ENCODE measurements around the gene ARNT2. TPM values are rescaled to one million over a fixed set of nuclear protein-coding genes. Genes with fewer than 3 reads are reported as not detected.

The ARNT2 gene
- total and polyA plus RNA-seq, 2 experiments from 2014 or later = 4.6 to 11.6 TPM

DNA sequence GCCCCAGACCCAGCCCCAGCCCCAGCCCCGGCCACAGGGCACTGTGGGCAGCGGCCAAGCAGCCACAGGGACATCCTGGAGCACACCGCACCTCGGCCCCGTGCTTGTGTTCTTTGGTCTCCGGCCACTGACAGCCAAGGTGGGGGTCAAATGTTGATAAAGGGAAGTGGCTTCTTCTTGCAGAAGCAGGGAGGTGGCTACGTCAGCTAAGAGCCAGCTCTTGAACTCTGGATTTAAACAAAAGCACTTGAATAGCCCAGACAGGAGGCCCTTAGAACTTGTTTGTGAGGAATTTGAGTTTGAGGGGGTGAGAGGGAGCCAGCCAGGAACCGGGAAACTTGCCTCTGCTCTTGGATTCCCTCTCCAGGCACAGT lies 155.1 kb downstream of the ARNT2 start:
- H3K27ac Mint-ChIP-seq = no peak overlapping the region
- Histone ChIP-seq H3K4me3 (no peak overlapping the region), H3K27ac (ENCODE audit: low read depth) (no peak overlapping the region), H3K9me2 (ENCODE audit: insufficient read depth) (no peaks in the 10 kb centered on the region), H3K36me3 (ENCODE audit: insufficient read depth) (no peaks in the 10 kb centered on the region), H3F3A (replicated peaks; ENCODE audit: low read depth) (no peaks in the 10 kb centered on the region), H3K4me1 (ENCODE audit: insufficient read depth) (no peaks in the 10 kb centered on the region), H3K79me2 (replicated peaks; ENCODE audit: insufficient read depth) (no peaks in the 10 kb centered on the region), H4K20me1 (replicated peaks; ENCODE audit: insufficient read depth) (no peaks in the 10 kb centered on the region), H3K4me2 (no peak overlapping the region), H3K27me3 (ENCODE audit: insufficient read depth) (no peaks in the 10 kb centered on the region), H2AFZ (no peak overlapping the region)
- no peak overlapping the region for H3K4me3 Mint-ChIP-seq
- H3K9me3 Mint-ChIP-seq = no peaks in the 10 kb centered on the region
- peaks cover 13% of the 10 kb centered on the region; the same call in 2 of the 3 replicates for H3K36me3 Mint-ChIP-seq (ENCODE audit: low read depth)
- DNase-seq (ENCODE audit: low spot score) = peak; percentile 20
- peaks cover 2% of the 10 kb centered on the region for H3K27me3 Mint-ChIP-seq (ENCODE audit: insufficient read depth, low read depth, poor library complexity)
- H3K4me1 Mint-ChIP-seq = peaks cover 6% of the 10 kb centered on the region
- TF ChIP-seq STAT1 (IDR thresholded peaks at IDR 0.05; ENCODE audit: unreplicated experiment) = no peak
- TF ChIP-seq ETS1 (IDR thresholded peaks at IDR 0.05) = no peak
- no peak for TF ChIP-seq REST (IDR thresholded peaks at IDR 0.05; ENCODE audit: unreplicated experiment)
- TF ChIP-seq EZH2 (IDR thresholded peaks at IDR 0.05; ENCODE audit: low read depth, unreplicated experiment) = no peak
- TF ChIP-seq ZNF114 (CRISPR knock-in tag; IDR thresholded peaks at IDR 0.05) = no peak
- TF ChIP-seq CTCF (conservative IDR thresholded peaks at IDR 0.05; ENCODE audit: low read depth in 2 of 2) = no peak
- TF ChIP-seq ZNF462 (CRISPR knock-in tag; IDR thresholded peaks at IDR 0.05) = no peak
- no peak for TF ChIP-seq ZNF331 (CRISPR knock-in tag; IDR thresholded peaks at IDR 0.05; ENCODE audit: low read depth)
- TF ChIP-seq CREB1 (CRISPR knock-in tag; IDR thresholded peaks at IDR 0.05; ENCODE audit: low read depth) = no peak
- no peak for TF ChIP-seq JUNB (IDR thresholded peaks at IDR 0.05; ENCODE audit: unreplicated experiment)
- no peak for TF ChIP-seq EZH2phosphoT487 (IDR thresholded peaks at IDR 0.05; ENCODE audit: unreplicated experiment)
- no peak for TF ChIP-seq POLR2AphosphoS5 (IDR thresholded peaks at IDR 0.05; ENCODE audit: low read depth)
- no peak for TF ChIP-seq NANOG (IDR thresholded peaks at IDR 0.05; ENCODE audit: borderline replicate concordance)
- ATAC-seq = peak; percentile 54
